GM23338 (cell line): Measurements from ENCODE around the gene NPAS3. TPM values are rescaled to one million over a fixed set of nuclear protein-coding genes. Genes with fewer than 3 reads are reported as not detected.

Experiments
- ATAC-seq: fragments of 200-7000 bp; cut with Tn5 transposase; 3 replicates; pipeline ENCODE4 v1.9.1; 2020
- DNase-seq: peaks from one replicate; pipeline ENCODE4 v3.0.0-alpha.2; 2015; ENCODE audit warnings: low spot score
- H2AFZ ChIP-seq: fragments of 200-600 bp; sonication (generic); 2 replicates; pipeline ENCODE4 v1.8.0; 2016; ENCODE audit warnings: antibody characterized with exemption, mild to moderate bottlenecking, moderate library complexity
- H3F3A ChIP-seq: fragments of 200-600 bp; sonication (generic); replicated peaks from 2 replicates; pipeline ENCODE4 v1.8.0; 2017; ENCODE audit warnings: antibody characterized with exemption, mixed run types, low read depth
- H3K27ac ChIP-seq: fragments of 200-600 bp; sonication (generic); 2 replicates; pipeline ENCODE4 v1.6.1; 2016; ENCODE audit warnings: low read depth
- H3K27me3 ChIP-seq: fragments of 200-600 bp; sonication (generic); 2 replicates; pipeline ENCODE4 v1.8.0; 2016; ENCODE audit warnings: mild to moderate bottlenecking, mixed run types, moderate library complexity; ENCODE audit not compliant: insufficient read depth
- H3K36me3 ChIP-seq: fragments of 200-600 bp; sonication (generic); 2 replicates; pipeline ENCODE4 v1.8.0; 2016; ENCODE audit warnings: mild to moderate bottlenecking; ENCODE audit not compliant: insufficient read depth
- H3K4me1 ChIP-seq: fragments of 200-600 bp; sonication (generic); 2 replicates; pipeline ENCODE4 v1.8.0; 2016; ENCODE audit warnings: mild to moderate bottlenecking, moderate library complexity; ENCODE audit not compliant: insufficient read depth
- H3K4me2 ChIP-seq: fragments of 200-600 bp; sonication (generic); 2 replicates; pipeline ENCODE4 v1.7.1; 2017; ENCODE audit warnings: mixed run types
- H3K4me3 ChIP-seq: fragments of 200-600 bp; sonication (generic); 2 replicates; pipeline ENCODE4 v1.6.1; 2016; ENCODE audit warnings: mixed run types
- H3K79me2 ChIP-seq: fragments of 200-600 bp; sonication (generic); replicated peaks from 2 replicates; pipeline ENCODE4 v1.8.0; 2017; ENCODE audit warnings: mild to moderate bottlenecking; ENCODE audit not compliant: insufficient read depth
- H3K9me2 ChIP-seq: fragments of 200-600 bp; sonication (generic); 2 replicates; pipeline ENCODE4 v1.8.0; 2017; ENCODE audit not compliant: insufficient read depth
- H4K20me1 ChIP-seq: fragments of 200-600 bp; sonication (generic); replicated peaks from 2 replicates; pipeline ENCODE4 v1.8.0; 2017; ENCODE audit warnings: mild to moderate bottlenecking; ENCODE audit not compliant: insufficient read depth
- H3K27ac Mint-ChIP-seq: 2 replicates; pipeline ENCODE4 v1.8.0; 2020; ENCODE audit warnings: inconsistent platforms, mild to moderate bottlenecking, moderate library complexity, mixed read lengths
- H3K27me3 Mint-ChIP-seq: 3 replicates; pipeline ENCODE4 v1.8.0; 2022; ENCODE audit warnings: low read depth, mild to moderate bottlenecking, moderate library complexity, mixed read lengths, inconsistent platforms; ENCODE audit not compliant: insufficient read depth, poor library complexity
- H3K36me3 Mint-ChIP-seq: 3 replicates; pipeline ENCODE4 v1.8.0; 2021; ENCODE audit warnings: low read depth, mild to moderate bottlenecking, inconsistent platforms, moderate library complexity, mixed read lengths
- H3K4me1 Mint-ChIP-seq: 3 replicates; pipeline ENCODE4 v1.8.0; 2020; ENCODE audit warnings: mild to moderate bottlenecking, inconsistent platforms, mixed read lengths
- H3K4me3 Mint-ChIP-seq: 3 replicates; pipeline ENCODE4 v1.8.0; 2021; ENCODE audit warnings: moderate library complexity, mild to moderate bottlenecking, inconsistent platforms, mixed read lengths
- H3K9me3 Mint-ChIP-seq: 3 replicates; pipeline ENCODE4 v1.8.0; 2020; ENCODE audit warnings: moderate library complexity, mild to moderate bottlenecking, inconsistent platforms, mixed read lengths
- ETS1 ChIP-seq: IDR thresholded peaks from 2 replicates; pipeline ENCODE4 v1.6.1; 2016; ENCODE audit warnings: antibody characterized with exemption
- EZH2 ChIP-seq: fragments of 200-600 bp; sonication (generic); IDR thresholded peaks from one replicate; pipeline ENCODE4 v1.8.0; 2017; ENCODE audit warnings: antibody characterized with exemption, mild to moderate bottlenecking, low read depth; ENCODE audit not compliant: unreplicated experiment
- EZH2phosphoT487 ChIP-seq: fragments of 200-600 bp; sonication (generic); IDR thresholded peaks from one replicate; pipeline ENCODE4 v1.8.1; 2018; ENCODE audit warnings: antibody characterized with exemption; ENCODE audit not compliant: unreplicated experiment
- NANOG ChIP-seq: IDR thresholded peaks from 2 replicates; pipeline ENCODE4 v1.6.1; 2016; ENCODE audit warnings: antibody characterized with exemption, borderline replicate concordance
- POLR2AphosphoS5 ChIP-seq: IDR thresholded peaks from 2 replicates; pipeline ENCODE4 v1.6.1; 2016; ENCODE audit warnings: antibody characterized with exemption, low read depth
- ZNF114 ChIP-seq: fragments of 250-450 bp; sonication (Bioruptor Pico); IDR thresholded peaks from 2 replicates; pipeline ENCODE4 v1.5.0; 2020; ENCODE audit warnings: mild to moderate bottlenecking, moderate library complexity
- ZNF331 ChIP-seq: fragments of 250-450 bp; sonication (Bioruptor Pico); IDR thresholded peaks from 2 replicates; pipeline ENCODE4 v1.5.0; 2020; ENCODE audit warnings: low read depth, mild to moderate bottlenecking, moderate library complexity
- polyA plus RNA-seq: library from polyadenylated mRNA; unstranded; fragments of >200 nt; fragmentation: Nextera tagmentation; extraction: Ambion mirVana; gene quantifications from 2 replicates; pipeline ENCODE4 v1.2.1, GENCODE V29; 2016
- total RNA-seq: library from RNA; depleted of rRNA; stranded (reverse); fragments of >200 nt; shearing (Covaris generic); gene quantifications from 2 replicates; pipeline ENCODE4 v1.2.3, GENCODE V29; 2014
- TF ChIP-seq, protein P1 (sequence below): fragments of 250-450 bp; sonication (Bioruptor Pico); IDR thresholded peaks from 2 replicates; pipeline ENCODE4 v1.5.0; 2020; ENCODE audit warnings: mild to moderate bottlenecking, moderate library complexity
- TF ChIP-seq, protein P2 (sequence below): IDR thresholded peaks from one replicate; pipeline ENCODE4 v1.6.1; 2018; ENCODE audit warnings: antibody characterized with exemption; ENCODE audit not compliant: unreplicated experiment

The NPAS3 gene
- total and polyA plus RNA-seq, 2 experiments from 2014 or later = 0.17 to 0.19 TPM

DNA sequence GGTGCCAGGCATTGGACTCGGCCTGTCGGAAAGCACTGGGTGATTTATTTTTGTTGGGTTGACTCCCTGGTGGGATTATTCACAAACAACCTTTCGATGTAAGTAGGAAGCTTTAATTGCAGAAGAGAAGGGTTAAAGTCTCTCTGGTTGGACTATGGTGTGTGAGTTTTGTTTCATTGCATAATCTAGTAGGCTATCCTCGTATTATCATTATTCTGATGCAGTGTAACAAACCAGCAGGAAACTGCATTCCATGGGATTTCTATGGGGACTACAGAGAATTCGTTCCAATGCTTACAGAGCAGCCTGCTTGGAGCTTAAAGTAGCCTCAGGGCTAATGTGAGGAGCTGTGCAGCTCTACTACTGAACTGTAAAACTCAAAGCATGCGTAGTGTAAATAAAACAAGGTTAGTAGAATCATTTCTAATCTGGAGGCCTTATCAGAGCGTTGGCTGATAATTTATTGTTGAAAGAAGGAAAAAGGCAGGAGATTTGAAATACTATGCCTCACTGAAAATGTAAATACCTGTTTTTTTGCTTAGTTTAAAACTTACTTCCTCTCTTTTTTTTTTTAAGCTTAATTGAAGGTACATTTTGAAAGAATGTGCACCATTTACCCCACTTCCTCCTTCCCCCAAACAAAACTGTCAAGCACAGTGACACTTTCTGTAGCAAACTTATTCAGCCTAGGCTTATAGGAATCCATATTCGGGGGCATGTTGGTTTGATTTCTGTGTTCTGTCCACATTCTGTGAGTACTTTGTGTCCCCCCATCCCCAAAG lies 226.7 kb downstream of the NPAS3 start (continued):
- TF ChIP-seq, protein P1, sequence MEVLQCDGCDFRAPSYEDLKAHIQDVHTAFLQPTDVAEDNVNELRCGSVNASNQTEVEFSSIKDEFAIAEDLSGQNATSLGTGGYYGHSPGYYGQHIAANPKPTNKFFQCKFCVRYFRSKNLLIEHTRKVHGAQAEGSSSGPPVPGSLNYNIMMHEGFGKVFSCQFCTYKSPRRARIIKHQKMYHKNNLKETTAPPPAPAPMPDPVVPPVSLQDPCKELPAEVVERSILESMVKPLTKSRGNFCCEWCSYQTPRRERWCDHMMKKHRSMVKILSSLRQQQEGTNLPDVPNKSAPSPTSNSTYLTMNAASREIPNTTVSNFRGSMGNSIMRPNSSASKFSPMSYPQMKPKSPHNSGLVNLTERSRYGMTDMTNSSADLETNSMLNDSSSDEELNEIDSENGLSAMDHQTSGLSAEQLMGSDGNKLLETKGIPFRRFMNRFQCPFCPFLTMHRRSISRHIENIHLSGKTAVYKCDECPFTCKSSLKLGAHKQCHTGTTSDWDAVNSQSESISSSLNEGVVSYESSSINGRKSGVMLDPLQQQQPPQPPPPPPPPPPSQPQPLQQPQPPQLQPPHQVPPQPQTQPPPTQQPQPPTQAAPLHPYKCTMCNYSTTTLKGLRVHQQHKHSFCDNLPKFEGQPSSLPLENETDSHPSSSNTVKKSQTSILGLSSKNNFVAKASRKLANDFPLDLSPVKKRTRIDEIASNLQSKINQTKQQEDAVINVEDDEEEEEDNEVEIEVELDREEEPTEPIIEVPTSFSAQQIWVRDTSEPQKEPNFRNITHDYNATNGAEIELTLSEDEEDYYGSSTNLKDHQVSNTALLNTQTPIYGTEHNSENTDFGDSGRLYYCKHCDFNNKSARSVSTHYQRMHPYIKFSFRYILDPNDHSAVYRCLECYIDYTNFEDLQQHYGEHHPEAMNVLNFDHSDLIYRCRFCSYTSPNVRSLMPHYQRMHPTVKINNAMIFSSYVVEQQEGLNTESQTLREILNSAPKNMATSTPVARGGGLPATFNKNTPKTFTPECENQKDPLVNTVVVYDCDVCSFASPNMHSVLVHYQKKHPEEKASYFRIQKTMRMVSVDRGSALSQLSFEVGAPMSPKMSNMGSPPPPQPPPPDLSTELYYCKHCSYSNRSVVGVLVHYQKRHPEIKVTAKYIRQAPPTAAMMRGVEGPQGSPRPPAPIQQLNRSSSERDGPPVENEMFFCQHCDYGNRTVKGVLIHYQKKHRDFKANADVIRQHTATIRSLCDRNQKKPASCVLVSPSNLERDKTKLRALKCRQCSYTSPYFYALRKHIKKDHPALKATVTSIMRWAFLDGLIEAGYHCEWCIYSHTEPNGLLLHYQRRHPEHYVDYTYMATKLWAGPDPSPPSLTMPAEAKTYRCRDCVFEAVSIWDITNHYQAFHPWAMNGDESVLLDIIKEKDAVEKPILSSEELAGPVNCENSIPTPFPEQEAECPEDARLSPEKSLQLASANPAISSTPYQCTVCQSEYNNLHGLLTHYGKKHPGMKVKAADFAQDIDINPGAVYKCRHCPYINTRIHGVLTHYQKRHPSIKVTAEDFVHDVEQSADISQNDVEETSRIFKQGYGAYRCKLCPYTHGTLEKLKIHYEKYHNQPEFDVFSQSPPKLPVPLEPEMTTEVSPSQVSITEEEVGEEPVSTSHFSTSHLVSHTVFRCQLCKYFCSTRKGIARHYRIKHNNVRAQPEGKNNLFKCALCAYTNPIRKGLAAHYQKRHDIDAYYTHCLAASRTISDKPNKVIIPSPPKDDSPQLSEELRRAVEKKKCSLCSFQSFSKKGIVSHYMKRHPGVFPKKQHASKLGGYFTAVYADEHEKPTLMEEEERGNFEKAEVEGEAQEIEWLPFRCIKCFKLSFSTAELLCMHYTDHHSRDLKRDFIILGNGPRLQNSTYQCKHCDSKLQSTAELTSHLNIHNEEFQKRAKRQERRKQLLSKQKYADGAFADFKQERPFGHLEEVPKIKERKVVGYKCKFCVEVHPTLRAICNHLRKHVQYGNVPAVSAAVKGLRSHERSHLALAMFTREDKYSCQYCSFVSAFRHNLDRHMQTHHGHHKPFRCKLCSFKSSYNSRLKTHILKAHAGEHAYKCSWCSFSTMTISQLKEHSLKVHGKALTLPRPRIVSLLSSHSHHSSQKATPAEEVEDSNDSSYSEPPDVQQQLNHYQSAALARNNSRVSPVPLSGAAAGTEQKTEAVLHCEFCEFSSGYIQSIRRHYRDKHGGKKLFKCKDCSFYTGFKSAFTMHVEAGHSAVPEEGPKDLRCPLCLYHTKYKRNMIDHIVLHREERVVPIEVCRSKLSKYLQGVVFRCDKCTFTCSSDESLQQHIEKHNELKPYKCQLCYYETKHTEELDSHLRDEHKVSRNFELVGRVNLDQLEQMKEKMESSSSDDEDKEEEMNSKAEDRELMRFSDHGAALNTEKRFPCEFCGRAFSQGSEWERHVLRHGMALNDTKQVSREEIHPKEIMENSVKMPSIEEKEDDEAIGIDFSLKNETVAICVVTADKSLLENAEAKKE (CRISPR knock-in tag) = no peak
- TF ChIP-seq NANOG = no peak
- TF ChIP-seq ZNF114 (CRISPR knock-in tag) = no peak
- no peak for TF ChIP-seq EZH2
- no peak for TF ChIP-seq ZNF331 (CRISPR knock-in tag)
- TF ChIP-seq ETS1 = no peak
- TF ChIP-seq POLR2AphosphoS5 = no peak
- TF ChIP-seq EZH2phosphoT487 = no peak

GRCh38 chr14:33165926-33166289 lies 227.2 kb downstream of the NPAS3 start:
- Histone ChIP-seq H3K4me1 (peaks cover 19% of the 10 kb centered on the region), H3K9me2 (peaks cover 8% of the 10 kb centered on the region), H3K27ac (no peak overlapping the region), H3K4me2 (0 out of 2 replicates have a peak overlapping the region, but pooled peaks have one; percentile 4), H3K36me3 (no peaks in the 10 kb centered on the region), H3F3A (no peaks in the 10 kb centered on the region), H3K79me2 (no peaks in the 10 kb centered on the region), H3K4me3 (no peak overlapping the region), H4K20me1 (no peaks in the 10 kb centered on the region), H3K27me3 (no peaks in the 10 kb centered on the region), H2AFZ (no peak overlapping the region)
- H3K4me3 Mint-ChIP-seq = no peak overlapping the region
- H3K27ac Mint-ChIP-seq = no peak overlapping the region
- H3K27me3 Mint-ChIP-seq = peaks cover 2% of the 10 kb centered on the region
- H3K36me3 Mint-ChIP-seq = no peaks in the 10 kb centered on the region
- ATAC-seq = peak; percentile 74
- no peaks in the 10 kb centered on the region for H3K4me1 Mint-ChIP-seq
- no peak for DNase-seq
- no peaks in the 10 kb centered on the region for H3K9me3 Mint-ChIP-seq
- TF ChIP-seq, protein P2, sequence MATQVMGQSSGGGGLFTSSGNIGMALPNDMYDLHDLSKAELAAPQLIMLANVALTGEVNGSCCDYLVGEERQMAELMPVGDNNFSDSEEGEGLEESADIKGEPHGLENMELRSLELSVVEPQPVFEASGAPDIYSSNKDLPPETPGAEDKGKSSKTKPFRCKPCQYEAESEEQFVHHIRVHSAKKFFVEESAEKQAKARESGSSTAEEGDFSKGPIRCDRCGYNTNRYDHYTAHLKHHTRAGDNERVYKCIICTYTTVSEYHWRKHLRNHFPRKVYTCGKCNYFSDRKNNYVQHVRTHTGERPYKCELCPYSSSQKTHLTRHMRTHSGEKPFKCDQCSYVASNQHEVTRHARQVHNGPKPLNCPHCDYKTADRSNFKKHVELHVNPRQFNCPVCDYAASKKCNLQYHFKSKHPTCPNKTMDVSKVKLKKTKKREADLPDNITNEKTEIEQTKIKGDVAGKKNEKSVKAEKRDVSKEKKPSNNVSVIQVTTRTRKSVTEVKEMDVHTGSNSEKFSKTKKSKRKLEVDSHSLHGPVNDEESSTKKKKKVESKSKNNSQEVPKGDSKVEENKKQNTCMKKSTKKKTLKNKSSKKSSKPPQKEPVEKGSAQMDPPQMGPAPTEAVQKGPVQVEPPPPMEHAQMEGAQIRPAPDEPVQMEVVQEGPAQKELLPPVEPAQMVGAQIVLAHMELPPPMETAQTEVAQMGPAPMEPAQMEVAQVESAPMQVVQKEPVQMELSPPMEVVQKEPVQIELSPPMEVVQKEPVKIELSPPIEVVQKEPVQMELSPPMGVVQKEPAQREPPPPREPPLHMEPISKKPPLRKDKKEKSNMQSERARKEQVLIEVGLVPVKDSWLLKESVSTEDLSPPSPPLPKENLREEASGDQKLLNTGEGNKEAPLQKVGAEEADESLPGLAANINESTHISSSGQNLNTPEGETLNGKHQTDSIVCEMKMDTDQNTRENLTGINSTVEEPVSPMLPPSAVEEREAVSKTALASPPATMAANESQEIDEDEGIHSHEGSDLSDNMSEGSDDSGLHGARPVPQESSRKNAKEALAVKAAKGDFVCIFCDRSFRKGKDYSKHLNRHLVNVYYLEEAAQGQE = no peak
- TF ChIP-seq ZNF114 (CRISPR knock-in tag) = no peak
